Neural cell (in vitro differentiated cells): ENCODE measurements around the gene GRAP2. TPM values are rescaled to one million over a fixed set of nuclear protein-coding genes. Genes with fewer than 3 reads are reported as not detected.

ENCODE experiments used
- H2AFZ ChIP-seq: fragments of 200-600, 300-800 bp; sonication (generic), shearing (Covaris generic); 2 replicates; pipeline ENCODE4 v1.6.0; 2014; ENCODE audit warnings: low read depth, mild to moderate bottlenecking, antibody characterized with exemption, low read length, moderate library complexity
- H3F3A ChIP-seq: fragments of 200-600 bp; shearing (Covaris generic); 2 replicates; pipeline ENCODE4 v1.6.1; 2016; ENCODE audit warnings: mild to moderate bottlenecking, moderate library complexity, mixed read lengths, antibody characterized with exemption, low read length; ENCODE audit not compliant: insufficient read depth, poor library complexity, severe bottlenecking
- H3K27ac ChIP-seq: fragments of 200-600, 300-800 bp; sonication (generic), shearing (Covaris generic); 2 replicates; pipeline ENCODE4 v1.5.1; 2014; ENCODE audit warnings: mild to moderate bottlenecking, low read length, moderate library complexity
- H3K27me3 ChIP-seq: fragments of 300-800, 200-600 bp; sonication (generic), shearing (Covaris generic); 2 replicates; pipeline ENCODE4 v1.6.0; 2014; ENCODE audit warnings: mild to moderate bottlenecking, low read depth, low read length, moderate library complexity; ENCODE audit not compliant: insufficient read depth
- H3K36me3 ChIP-seq: fragments of 300-800, 200-600 bp; sonication (generic), shearing (Covaris generic); 2 replicates; pipeline ENCODE4 v1.5.1; 2014; ENCODE audit warnings: mild to moderate bottlenecking, antibody characterized with exemption, low read length, moderate library complexity; ENCODE audit not compliant: insufficient read depth
- H3K4me2 ChIP-seq: fragments of 300-800, 200-600 bp; sonication (generic), shearing (Covaris generic); 2 replicates; pipeline ENCODE4 v1.6.0; 2014; ENCODE audit warnings: mild to moderate bottlenecking, low read length
- H3K4me3 ChIP-seq: fragments of 300-800, 200-600 bp; sonication (generic), shearing (Covaris generic); 2 replicates; pipeline ENCODE4 v1.5.1; 2014; ENCODE audit warnings: mild to moderate bottlenecking, low read length, moderate library complexity
- H3K79me2 ChIP-seq: fragments of 200-600 bp; shearing (Covaris generic); replicated peaks from 2 replicates; pipeline ENCODE4 v1.6.0; 2014; ENCODE audit warnings: mild to moderate bottlenecking, low read length, moderate library complexity; ENCODE audit not compliant: insufficient read depth
- H3K9ac ChIP-seq: fragments of 300-800, 200-600 bp; sonication (generic), shearing (Covaris generic); 2 replicates; pipeline ENCODE4 v1.6.1; 2016; ENCODE audit warnings: mild to moderate bottlenecking, low read length, mixed read lengths
- H3K9me2 ChIP-seq: fragments of 200-600 bp; shearing (Covaris generic); 2 replicates; pipeline ENCODE4 v1.6.1; 2016; ENCODE audit warnings: mild to moderate bottlenecking, low read length, mixed read lengths; ENCODE audit not compliant: insufficient read depth
- H3K9me3 ChIP-seq: fragments of 200-600, 300-800 bp; sonication (generic), shearing (Covaris generic); 2 replicates; pipeline ENCODE4 v1.6.1; 2016; ENCODE audit warnings: mild to moderate bottlenecking, mixed run types, low read length, moderate library complexity, mixed read lengths
- H4K20me1 ChIP-seq: fragments of 200-600 bp; shearing (Covaris generic); 2 replicates; pipeline ENCODE4 v1.6.1; 2016; ENCODE audit warnings: mild to moderate bottlenecking, mixed run types; ENCODE audit not compliant: insufficient read depth
- CTCF ChIP-seq: fragments of 450-650 bp; IDR thresholded peaks from 2 replicates; pipeline ENCODE4 v1.5.1; 2014; ENCODE audit warnings: antibody characterized with exemption, mild to moderate bottlenecking, moderate library complexity; ENCODE audit not compliant: poor library complexity, severe bottlenecking
- EP300 ChIP-seq: fragments of 450-650 bp; conservative IDR thresholded peaks from 2 replicates; pipeline ENCODE4 v1.6.1; 2014; ENCODE audit warnings: antibody characterized with exemption, mild to moderate bottlenecking, moderate library complexity; ENCODE audit not compliant: poor library complexity, severe bottlenecking
- EZH2 ChIP-seq: fragments of 200-600, 300-800 bp; shearing (Covaris generic), sonication (generic); IDR thresholded peaks from 2 replicates; pipeline ENCODE4 v1.6.1; 2014; ENCODE audit warnings: antibody characterized with exemption, low read length, borderline replicate concordance, mild to moderate bottlenecking; ENCODE audit not compliant: insufficient read depth, poor library complexity, severe bottlenecking
- MXI1 ChIP-seq: fragments of 450-650 bp; conservative IDR thresholded peaks from 2 replicates; pipeline ENCODE4 v1.6.1; 2014; ENCODE audit warnings: antibody characterized with exemption, mild to moderate bottlenecking; ENCODE audit not compliant: poor library complexity, severe bottlenecking
- POLR2AphosphoS5 ChIP-seq: IDR thresholded peaks from 2 replicates; pipeline ENCODE4 v1.6.1; 2012
- RAD21 ChIP-seq: fragments of 450-650 bp; conservative IDR thresholded peaks from 2 replicates; pipeline ENCODE4 v1.6.1; 2014; ENCODE audit warnings: antibody characterized with exemption, mild to moderate bottlenecking, moderate library complexity
- SMC3 ChIP-seq: fragments of 450-650 bp; conservative IDR thresholded peaks from 2 replicates; pipeline ENCODE4 v1.6.1; 2014; ENCODE audit warnings: antibody characterized with exemption, mild to moderate bottlenecking, moderate library complexity; ENCODE audit not compliant: poor library complexity
- TAF1 ChIP-seq: IDR thresholded peaks from 2 replicates; pipeline ENCODE4 v1.6.1; 2012; ENCODE audit warnings: low read depth
- polyA plus RNA-seq: library from polyadenylated mRNA; depleted of rRNA; stranded (reverse); fragments of >200 nt; gene quantifications from 2 replicates; pipeline ENCODE4 v1.2.3, GENCODE V29; 2014
- TF ChIP-seq, protein P1 (sequence below): IDR thresholded peaks from 2 replicates; pipeline ENCODE4 v1.6.1; 2012; ENCODE audit warnings: borderline replicate concordance

The GRAP2 gene
- polyA plus RNA-seq, 1 donor from 2014 or later, result 0.30 TPM

DNA sequence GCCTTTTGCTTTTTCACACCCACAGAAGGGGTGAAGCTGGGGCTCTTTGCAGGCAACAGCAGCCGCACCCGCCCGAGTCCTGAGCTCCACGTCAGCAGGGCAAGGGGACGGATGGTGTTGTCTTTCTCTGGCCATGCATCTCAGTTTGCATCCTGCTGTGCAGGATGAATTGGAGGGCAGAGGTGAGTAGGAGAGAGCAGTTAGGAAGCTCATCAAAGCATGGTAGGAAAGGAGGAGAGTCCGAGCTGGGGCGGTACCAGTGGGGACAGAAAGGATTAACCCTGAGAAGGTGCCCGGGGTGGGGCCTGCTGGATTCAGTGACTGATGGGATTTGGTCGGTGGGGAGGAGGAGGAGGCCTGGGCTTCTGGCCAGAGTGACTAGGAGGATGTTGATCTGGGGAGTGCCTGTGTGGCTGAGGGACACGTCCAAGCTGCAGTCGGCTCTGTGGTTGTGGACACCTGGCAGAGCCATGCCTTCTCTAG lies 108.4 kb downstream of the GRAP2 start:
- Histone ChIP-seq H3K4me2 (no peak overlapping the region), H3F3A (no peaks in the 10 kb centered on the region), H4K20me1 (no peaks in the 10 kb centered on the region), H3K9ac (peak overlapping the region; percentile 18), H3K9me3 (no peaks in the 10 kb centered on the region), H3K4me3 (peak overlapping the region; percentile 38), H2AFZ (no peak overlapping the region), H3K27ac (peak overlapping the region; percentile 42), H3K27me3 (no peaks in the 10 kb centered on the region), H3K36me3 (no peaks in the 10 kb centered on the region), H3K79me2 (no peaks in the 10 kb centered on the region), H3K9me2 (no peaks in the 10 kb centered on the region)
- no peak for TF ChIP-seq CTCF
- no peak for TF ChIP-seq POLR2AphosphoS5
- TF ChIP-seq MXI1, result no peak
- no peak for TF ChIP-seq EP300
- TF ChIP-seq RAD21, result no peak
- TF ChIP-seq EZH2, result no peak
- no peak for TF ChIP-seq SMC3
- TF ChIP-seq TAF1, result no peak
- TF ChIP-seq, protein P1, sequence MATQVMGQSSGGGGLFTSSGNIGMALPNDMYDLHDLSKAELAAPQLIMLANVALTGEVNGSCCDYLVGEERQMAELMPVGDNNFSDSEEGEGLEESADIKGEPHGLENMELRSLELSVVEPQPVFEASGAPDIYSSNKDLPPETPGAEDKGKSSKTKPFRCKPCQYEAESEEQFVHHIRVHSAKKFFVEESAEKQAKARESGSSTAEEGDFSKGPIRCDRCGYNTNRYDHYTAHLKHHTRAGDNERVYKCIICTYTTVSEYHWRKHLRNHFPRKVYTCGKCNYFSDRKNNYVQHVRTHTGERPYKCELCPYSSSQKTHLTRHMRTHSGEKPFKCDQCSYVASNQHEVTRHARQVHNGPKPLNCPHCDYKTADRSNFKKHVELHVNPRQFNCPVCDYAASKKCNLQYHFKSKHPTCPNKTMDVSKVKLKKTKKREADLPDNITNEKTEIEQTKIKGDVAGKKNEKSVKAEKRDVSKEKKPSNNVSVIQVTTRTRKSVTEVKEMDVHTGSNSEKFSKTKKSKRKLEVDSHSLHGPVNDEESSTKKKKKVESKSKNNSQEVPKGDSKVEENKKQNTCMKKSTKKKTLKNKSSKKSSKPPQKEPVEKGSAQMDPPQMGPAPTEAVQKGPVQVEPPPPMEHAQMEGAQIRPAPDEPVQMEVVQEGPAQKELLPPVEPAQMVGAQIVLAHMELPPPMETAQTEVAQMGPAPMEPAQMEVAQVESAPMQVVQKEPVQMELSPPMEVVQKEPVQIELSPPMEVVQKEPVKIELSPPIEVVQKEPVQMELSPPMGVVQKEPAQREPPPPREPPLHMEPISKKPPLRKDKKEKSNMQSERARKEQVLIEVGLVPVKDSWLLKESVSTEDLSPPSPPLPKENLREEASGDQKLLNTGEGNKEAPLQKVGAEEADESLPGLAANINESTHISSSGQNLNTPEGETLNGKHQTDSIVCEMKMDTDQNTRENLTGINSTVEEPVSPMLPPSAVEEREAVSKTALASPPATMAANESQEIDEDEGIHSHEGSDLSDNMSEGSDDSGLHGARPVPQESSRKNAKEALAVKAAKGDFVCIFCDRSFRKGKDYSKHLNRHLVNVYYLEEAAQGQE, result no peak

- H3K4me3 ChIP-seq, result peak overlapping the region; percentile 38
- no peak overlapping the region for H3K9ac ChIP-seq
- H3K9me2 ChIP-seq, result no peaks in the 10 kb centered on the region
- H3K36me3 ChIP-seq, result no peaks in the 10 kb centered on the region
- H3K4me2 ChIP-seq, result no peak overlapping the region
- H2AFZ ChIP-seq, result no peak overlapping the region
- H4K20me1 ChIP-seq, result no peaks in the 10 kb centered on the region
- H3K27ac ChIP-seq, result peak overlapping the region; percentile 42
- TF ChIP-seq EP300 (no peak), RAD21 (no peak), MXI1 (no peak), CTCF (no peak), POLR2AphosphoS5 (no peak), EZH2 (no peak), SMC3 (no peak)
- TF ChIP-seq, protein P1, result no peak
- no peaks in the 10 kb centered on the region for H3F3A ChIP-seq
- no peaks in the 10 kb centered on the region for H3K9me3 ChIP-seq
- no peaks in the 10 kb centered on the region for H3K27me3 ChIP-seq
- H3K79me2 ChIP-seq, result no peaks in the 10 kb centered on the region
These were observed 109.2 kb downstream of the GRAP2 start for GRCh38 chr22:40009951-40010671.
